Stomach (tissue), 9 donors: ENCODE results near the gene COPS4. TPM values are rescaled to one million over a fixed set of nuclear protein-coding genes. Genes with fewer than 3 reads are reported as not detected.

ENCODE experiments used
- DNase-seq, 2 donors: peaks; one replicate each; pipeline versions ENCODE4 v3.0.0 to v3.0.0-alpha.2; 2013 to 2019
- H3K27ac ChIP-seq, 5 donors: fragments of 200-600 bp in 4 of 5; sonication (generic) in 4 of 5; one replicate each; pipeline ENCODE4 v1.5.1; 2013 to 2019; ENCODE audit warnings: mild to moderate bottlenecking in 1 of 5, moderate library complexity in 1 of 5
- H3K27me3 ChIP-seq, 3 donors: fragments of 200-600 bp; sonication (generic); one replicate each; pipeline ENCODE4 v1.5.1; 2017 to 2019; ENCODE audit warnings: mixed run types in 1 of 3
- H3K36me3 ChIP-seq, 4 donors: fragments of 200-600 bp; sonication (generic); 1 replicate in 3 of 4; 2 replicates in 1 of 4; pipeline ENCODE4 v1.5.1; 2016 to 2019
- H3K4me1 ChIP-seq, 4 donors: fragments of 200-600 bp; sonication (generic); one replicate each; pipeline ENCODE4 v1.5.1; 2016 to 2019
- H3K4me3 ChIP-seq, 4 donors: fragments of 200-600 bp; sonication (generic) in 3 of 4; one replicate each; pipeline ENCODE4 v1.5.1; 2016 to 2019; ENCODE audit warnings: mild to moderate bottlenecking in 1 of 4
- H3K9me3 ChIP-seq, 4 donors: fragments of 200-600 bp; sonication (generic); one replicate each; pipeline ENCODE4 v1.5.1; 2016 to 2019
- CTCF ChIP-seq, 7 experiments: fragments of 450-650 bp in 4 of 7; fragments of 200-600 bp in 3 of 7; sonication (generic) in 3 of 7; IDR thresholded peaks; one replicate each; pipeline ENCODE4 v1.5.1; 2016 to 2019; ENCODE audit warnings: antibody characterized with exemption in 7 of 7, control low read depth in 2 of 7, mild to moderate bottlenecking in 1 of 7
- EP300 ChIP-seq: sonication (generic); formaldehyde crosslinking; IDR thresholded peaks from one replicate; pipeline ENCODE4 v1.6.1; 2017; ENCODE audit warnings: antibody characterized with exemption
- POLR2A ChIP-seq, 4 donors: fragments of 450-650 bp; IDR thresholded peaks; one replicate each; pipeline ENCODE4 v1.6.1; 2016; ENCODE audit warnings: antibody characterized with exemption in 4 of 4, control low read depth in 2 of 4, mild to moderate bottlenecking in 1 of 4, moderate library complexity in 1 of 4
- POLR2AphosphoS5 ChIP-seq, 3 donors: sonication (generic); formaldehyde crosslinking; IDR thresholded peaks; one replicate each; pipeline ENCODE4 v1.6.1; 2016; ENCODE audit warnings: antibody characterized with exemption in 3 of 3
- WGBS, 5 donors: extraction: QIAGEN DNeasy Blood & Tissue Kit in 3 of 5; methylation state at CpG; one replicate each; pipeline versions ENCODE4 v1.1.5 to v1.1.7; 2013 to 2018; 5-methylcytosine and 5-hydroxymethylcytosine counted together
- intact Hi-C: fragments of 100-400 bp; cut with DNase I; formaldehyde crosslinking; loops from one replicate; pipeline ENCODE4 v1.15.1; 2023; ENCODE audit warnings: low total_unique reads
- polyA plus RNA-seq, 3 donors: library from polyadenylated mRNA; stranded (reverse); fragments of 200-250 nt; gene quantifications; one replicate each; pipeline ENCODE4 v1.2.3, GENCODE V29; 2013
- total RNA-seq, 5 donors: library from RNA; depleted of rRNA; stranded (reverse); fragments of >200 nt; gene quantifications; one replicate each; pipeline versions ENCODE4 v1.1.0 to v1.2.3, GENCODE V29; 2014 to 2016
- donor health status: healthy with polysubstance abuse.
- donor health status: Bipolar disorder and iron deficiency.
- donor health status: healthy.

Gene COPS4
- total and polyA plus RNA-seq, 8 donors: 1.7 to 302 (median 35.2) TPM

GRCh38 chr4:83089410-83090157 lies 54.6 kb downstream of the COPS4 start:
- Histone ChIP-seq H3K27ac (no peak overlapping the region), H3K27me3 (no peaks in the 10 kb centered on the region), H3K4me3 (no peak overlapping the region), H3K9me3 (no peaks in the 10 kb centered on the region), H3K4me1 (no peaks in the 10 kb centered on the region), H3K36me3 (peaks cover 0 to 28% (median 7%) of the 10 kb centered on the region in 4 donors)
- DNase-seq: no peak
- TF ChIP-seq POLR2AphosphoS5 (IDR thresholded peaks at IDR 0.05) (no peak), POLR2A (IDR thresholded peaks at IDR 0.05) (no peak), CTCF (IDR thresholded peaks at IDR 0.05) (no peak), EP300 (no peak)
- WGBS, 5 donors: 87 to 98% (median 90%) methylated on average over 2 of the region's 2 CpGs
- intact Hi-C loops: no loop called here

DNA sequence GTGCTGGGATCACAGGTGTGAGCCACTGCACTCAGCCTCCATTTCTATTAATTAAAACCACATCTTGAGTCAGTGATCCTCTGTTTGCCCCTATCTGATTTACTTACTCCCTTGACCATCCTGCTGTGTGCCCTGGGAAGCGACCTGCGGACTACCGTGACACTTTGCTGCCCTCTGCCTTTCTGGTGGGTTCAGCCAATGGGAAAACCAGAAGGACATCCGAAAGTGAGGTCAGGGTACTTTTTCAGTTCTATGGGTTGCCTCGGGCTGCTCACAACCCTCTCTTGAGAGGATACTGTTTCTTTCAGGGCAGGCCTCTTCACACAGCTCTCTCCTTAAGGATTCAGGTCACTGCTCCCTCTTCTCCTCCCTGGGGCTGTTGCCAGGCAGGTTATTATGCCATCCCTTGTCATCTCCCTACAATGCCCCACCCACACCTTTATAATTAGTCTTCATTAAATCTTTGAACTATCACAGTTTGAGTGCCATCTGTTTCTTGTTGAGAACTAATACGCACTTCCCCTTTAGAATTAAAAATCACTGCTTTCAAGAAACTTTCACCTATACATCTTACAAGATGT lies 58.2 kb downstream of the COPS4 start:
- no peak overlapping the region for H3K4me3 ChIP-seq
- no peaks in the 10 kb centered on the region for H3K9me3 ChIP-seq
- no peaks in the 10 kb centered on the region for H3K27me3 ChIP-seq
- TF ChIP-seq EP300 (no peak), CTCF (IDR thresholded peaks at IDR 0.05) (no peak), POLR2AphosphoS5 (IDR thresholded peaks at IDR 0.05) (no peak), POLR2A (IDR thresholded peaks at IDR 0.05) (no peak)
- peaks cover 0 to 40% (median 7%) of the 10 kb centered on the region in 4 donors for H3K36me3 ChIP-seq
- intact Hi-C loops: no loop called here
- 71 to 85% (median 77%) methylated on average over 6 of the region's 6 CpGs for WGBS, 5 donors
- H3K27ac ChIP-seq: no peak overlapping the region
- no peak for DNase-seq
- peaks cover 0 to 10% (median 0%) of the 10 kb centered on the region in 4 donors for H3K4me1 ChIP-seq

DNA sequence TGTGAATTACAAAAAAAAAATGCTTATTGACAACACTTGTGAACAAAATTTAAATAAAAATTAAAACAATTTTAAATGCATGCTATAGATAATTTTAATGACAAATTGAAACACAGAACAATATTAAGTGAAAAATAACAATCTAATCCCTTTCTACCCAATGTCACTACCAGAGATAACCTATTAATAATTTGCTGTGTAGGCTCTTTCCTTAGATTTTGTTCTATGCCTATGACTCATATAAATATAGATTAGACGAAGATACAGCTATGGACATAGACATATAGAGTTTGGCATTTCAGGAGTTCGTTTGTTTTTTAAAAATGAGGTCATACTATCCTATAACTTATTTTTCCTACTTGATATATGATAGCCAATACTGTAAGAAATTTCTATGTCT lies 61.4 kb downstream of the COPS4 start:
- Histone ChIP-seq H3K4me3 (no peak overlapping the region), H3K27me3 (no peaks in the 10 kb centered on the region), H3K27ac (no peak overlapping the region), H3K4me1 (peaks cover 0 to 10% (median 0%) of the 10 kb centered on the region in 4 donors), H3K36me3 (peaks cover 0 to 38% (median 9%) of the 10 kb centered on the region in 4 donors), H3K9me3 (no peaks in the 10 kb centered on the region)
- 60 to 71% (median 63%) methylated on average over 2 of the region's 2 CpGs for WGBS, 5 donors
- TF ChIP-seq CTCF (IDR thresholded peaks at IDR 0.05): no peak
- TF ChIP-seq POLR2A (IDR thresholded peaks at IDR 0.05): no peak
- TF ChIP-seq EP300: no peak
- TF ChIP-seq POLR2AphosphoS5 (IDR thresholded peaks at IDR 0.05): no peak
- intact Hi-C loops: no loop called here
- no peak for DNase-seq

- 92 to 99% (median 93%) methylated on average over 7 of the region's 7 CpGs for WGBS, 5 donors
- Histone ChIP-seq H3K27me3 (peaks cover 0 to 4% (median 0%) of the 10 kb centered on the region in 3 donors), H3K4me3 (no peak overlapping the region), H3K36me3 (peaks cover 0 to 41% (median 12%) of the 10 kb centered on the region in 4 donors), H3K9me3 (no peaks in the 10 kb centered on the region), H3K4me1 (peaks cover 5 to 10% (median 8%) of the 10 kb centered on the region in 4 donors), H3K27ac (no peak overlapping the region)
- TF ChIP-seq POLR2AphosphoS5 (IDR thresholded peaks at IDR 0.05) (no peak), CTCF (IDR thresholded peaks at IDR 0.05) (no peak), EP300 (no peak), POLR2A (IDR thresholded peaks at IDR 0.05) (no peak)
- DNase-seq: no peak
- intact Hi-C loops: no loop called here
Measured at GRCh38 chr4:83104991-83105390, 70.0 kb downstream of the COPS4 start.
